HEK293 (cell line): ENCODE results near the gene DDIAS.

Source experiments
- CTCF ChIA-PET: fragments of 350-600 bp; formaldehyde crosslinking; extraction: SDS; loops from one replicate; lab custom pipeline; 2021; ENCODE audit warnings: antibody characterized with exemption; lab: Yijun Ruan, JAX
- POLR2A ChIA-PET: fragments of 300-600 bp; formaldehyde crosslinking; extraction: SDS; loops from one replicate; lab custom pipeline; 2020; ENCODE audit warnings: antibody characterized with exemption, inconsistent platforms; lab: Yijun Ruan, JAX
- H3K27ac ChIP-seq: fragments of 200-500 bp; sonication (Bioruptor generic); 2 replicates; pipeline ENCODE4 v1.5.1; 2014; ENCODE audit warnings: low read depth, low read length, control low read depth, inconsistent platforms; ENCODE audit errors: extremely low read depth
- H3K36me3 ChIP-seq, 2 experiments: fragments of 200-500 bp in 1 of 2; sonication (Bioruptor generic) in 1 of 2; 1 replicate in 1 of 2; 2 replicates in 1 of 2; pipeline ENCODE4 v1.5.1; 2014 to 2017; ENCODE audit warnings: inconsistent platforms in 2 of 2, low read length in 2 of 2; ENCODE audit not compliant: control insufficient read depth in 2 of 2, insufficient read depth in 1 of 2
- H3K4me1 ChIP-seq: fragments of 200-500 bp; sonication (Bioruptor generic); 2 replicates; pipeline ENCODE4 v1.5.1; 2014; ENCODE audit warnings: mild to moderate bottlenecking, low read length, inconsistent platforms; ENCODE audit not compliant: control insufficient read depth, insufficient read depth
- H3K4me3 ChIP-seq: 2 replicates; pipeline ENCODE4 v1.5.1; 2011; ENCODE audit warnings: low read depth, mild to moderate bottlenecking, control low read depth, low read length, moderate library complexity
- H3K9me3 ChIP-seq: fragments of 200-500 bp; sonication (Bioruptor generic); 2 replicates; pipeline ENCODE4 v1.5.1; 2014; ENCODE audit warnings: low read depth, low read length, inconsistent platforms; ENCODE audit not compliant: control insufficient read depth, insufficient read depth
- HOXA7 ChIP-seq: sonication (generic); formaldehyde crosslinking; IDR thresholded peaks from 2 replicates; pipeline ENCODE4 v1.8.1; 2022; ENCODE audit warnings: missing genetic modification reagents, borderline replicate concordance
- KLF1 ChIP-seq: fragments of 450-650 bp; formaldehyde crosslinking; IDR thresholded peaks from 2 replicates; pipeline ENCODE4 v1.5.1; 2016; ENCODE audit warnings: missing biosample characterization, missing genetic modification characterization
- KLF9 ChIP-seq: fragments of 450-650 bp; formaldehyde crosslinking; IDR thresholded peaks from 2 replicates; pipeline ENCODE4 v1.5.1; 2016; ENCODE audit warnings: missing biosample characterization, missing genetic modification characterization, low read depth
- MYNN ChIP-seq: fragments of 450-650 bp; formaldehyde crosslinking; IDR thresholded peaks from 2 replicates; pipeline ENCODE4 v1.5.1; 2016; ENCODE audit warnings: missing biosample characterization, missing genetic modification characterization, borderline replicate concordance
- YY1 ChIP-seq: fragments of 450-650 bp; formaldehyde crosslinking; IDR thresholded peaks from 2 replicates; pipeline ENCODE4 v1.5.1; 2018; ENCODE audit warnings: missing biosample characterization, missing genetic modification characterization
- ZNF121 ChIP-seq: fragments of 450-650 bp; formaldehyde crosslinking; IDR thresholded peaks from 2 replicates; pipeline ENCODE4 v1.5.1; 2016; ENCODE audit warnings: missing biosample characterization, missing genetic modification characterization
- ZNF239 ChIP-seq: fragments of 450-650 bp; formaldehyde crosslinking; IDR thresholded peaks from 2 replicates; pipeline ENCODE4 v1.5.1; 2016; ENCODE audit warnings: missing biosample characterization, missing genetic modification characterization
- ZNF274 ChIP-seq, 2 experiments: fragments of 200-500 bp in 1 of 2; fragments of 450-650 bp in 1 of 2; sonication (Bioruptor generic) in 1 of 2; formaldehyde crosslinking in 1 of 2; IDR thresholded peaks; 2 replicates each; pipeline versions ENCODE4 v1.5.1 to v1.6.1; 2014 to 2016; ENCODE audit warnings: borderline replicate concordance in 1 of 2, inconsistent platforms in 1 of 2, low read length in 1 of 2, missing biosample characterization in 1 of 2, missing genetic modification characterization in 1 of 2
- ZNF341 ChIP-seq: fragments of 450-650 bp; formaldehyde crosslinking; IDR thresholded peaks from 2 replicates; pipeline ENCODE4; 2016; ENCODE audit warnings: low read depth, missing biosample characterization, missing genetic modification characterization
- ZNF394 ChIP-seq: fragments of 450-650 bp; formaldehyde crosslinking; IDR thresholded peaks from 2 replicates; pipeline ENCODE4 v1.5.1; 2016; ENCODE audit warnings: missing biosample characterization, missing genetic modification characterization, mild to moderate bottlenecking, moderate library complexity, borderline replicate concordance
- ZNF510 ChIP-seq: fragments of 450-650 bp; formaldehyde crosslinking; IDR thresholded peaks from 2 replicates; pipeline ENCODE4 v1.5.1; 2018; ENCODE audit warnings: mild to moderate bottlenecking, missing genetic modification characterization, missing biosample characterization; ENCODE audit not compliant: insufficient replicate concordance
- ZNF549 ChIP-seq: fragments of 450-650 bp; IDR thresholded peaks from 2 replicates; pipeline ENCODE4 v1.5.1; 2018; ENCODE audit warnings: missing biosample characterization, missing genetic modification characterization, mild to moderate bottlenecking, inconsistent platforms, moderate library complexity
- ZNF561 ChIP-seq: fragments of 450-650 bp; IDR thresholded peaks from 2 replicates; pipeline ENCODE4 v1.5.1; 2018; ENCODE audit warnings: missing biosample characterization, missing genetic modification characterization, borderline replicate concordance
- ZNF571 ChIP-seq: fragments of 450-650 bp; formaldehyde crosslinking; IDR thresholded peaks from 2 replicates; pipeline ENCODE4 v1.5.0; 2017; ENCODE audit warnings: missing biosample characterization, missing genetic modification characterization
- ZNF76 ChIP-seq: fragments of 450-650 bp; formaldehyde crosslinking; IDR thresholded peaks from 2 replicates; pipeline ENCODE4; 2016; ENCODE audit warnings: low read depth, missing biosample characterization, missing genetic modification characterization, borderline replicate concordance
- ZNF792 ChIP-seq: fragments of 450-650 bp; formaldehyde crosslinking; IDR thresholded peaks from 2 replicates; pipeline ENCODE4 v1.5.1; 2016; ENCODE audit warnings: missing biosample characterization, missing genetic modification characterization
- TF ChIP-seq, protein P1 (sequence below): fragments of 450-650 bp; formaldehyde crosslinking; IDR thresholded peaks from 2 replicates; pipeline ENCODE4 v1.5.1; 2016; ENCODE audit warnings: missing biosample characterization, missing genetic modification characterization, borderline replicate concordance
- TF ChIP-seq, protein P2 (sequence below): fragments of 450-650 bp; formaldehyde crosslinking; IDR thresholded peaks from 2 replicates; pipeline ENCODE4 v1.5.1; 2016; ENCODE audit warnings: missing biosample characterization, missing genetic modification characterization

The DDIAS gene

DNA sequence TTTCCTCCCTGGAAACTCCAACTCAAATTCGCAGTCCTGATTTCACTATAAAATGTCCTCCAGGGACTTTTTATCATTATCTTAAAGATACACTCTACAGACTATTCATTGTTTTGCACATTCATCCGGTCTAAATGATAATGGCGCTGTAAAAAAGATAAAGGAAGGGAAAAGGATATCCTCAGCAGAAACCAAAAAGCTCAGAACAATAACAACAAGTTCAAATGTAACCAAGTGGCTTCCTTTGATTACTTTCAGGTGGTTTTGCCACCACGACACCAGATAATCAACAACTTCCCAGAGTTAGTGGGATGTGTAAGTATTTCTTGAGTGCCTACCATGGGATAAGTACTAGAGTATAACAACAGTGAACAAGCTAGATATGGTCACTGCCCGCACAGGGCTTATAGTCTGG is 27.6 kb upstream of the DDIAS start:
- TF ChIP-seq KLF9 (tag by site-specific recombination) (no peak), HOXA7 (CRISPR knock-in tag) (no peak), ZNF394 (tag by site-specific recombination) (no peak), ZNF121 (tag by site-specific recombination) (no peak), YY1 (tag by site-specific recombination) (no peak), ZNF549 (tag by site-specific recombination) (no peak), ZNF274 (IDR thresholded peaks at IDR 0.05; ENCODE audit: low read length) (no peak), ZNF274 (tag by site-specific recombination; IDR thresholded peaks at IDR 0.05; ENCODE audit: borderline replicate concordance) (no peak), MYNN (tag by site-specific recombination) (no peak), ZNF76 (tag by site-specific recombination) (no peak), ZNF239 (no peak), ZNF792 (no peak), ZNF561 (tag by site-specific recombination) (no peak), KLF1 (no peak), ZNF510 (no peak), ZNF341 (tag by site-specific recombination) (no peak)
- TF ChIP-seq, protein P1, sequence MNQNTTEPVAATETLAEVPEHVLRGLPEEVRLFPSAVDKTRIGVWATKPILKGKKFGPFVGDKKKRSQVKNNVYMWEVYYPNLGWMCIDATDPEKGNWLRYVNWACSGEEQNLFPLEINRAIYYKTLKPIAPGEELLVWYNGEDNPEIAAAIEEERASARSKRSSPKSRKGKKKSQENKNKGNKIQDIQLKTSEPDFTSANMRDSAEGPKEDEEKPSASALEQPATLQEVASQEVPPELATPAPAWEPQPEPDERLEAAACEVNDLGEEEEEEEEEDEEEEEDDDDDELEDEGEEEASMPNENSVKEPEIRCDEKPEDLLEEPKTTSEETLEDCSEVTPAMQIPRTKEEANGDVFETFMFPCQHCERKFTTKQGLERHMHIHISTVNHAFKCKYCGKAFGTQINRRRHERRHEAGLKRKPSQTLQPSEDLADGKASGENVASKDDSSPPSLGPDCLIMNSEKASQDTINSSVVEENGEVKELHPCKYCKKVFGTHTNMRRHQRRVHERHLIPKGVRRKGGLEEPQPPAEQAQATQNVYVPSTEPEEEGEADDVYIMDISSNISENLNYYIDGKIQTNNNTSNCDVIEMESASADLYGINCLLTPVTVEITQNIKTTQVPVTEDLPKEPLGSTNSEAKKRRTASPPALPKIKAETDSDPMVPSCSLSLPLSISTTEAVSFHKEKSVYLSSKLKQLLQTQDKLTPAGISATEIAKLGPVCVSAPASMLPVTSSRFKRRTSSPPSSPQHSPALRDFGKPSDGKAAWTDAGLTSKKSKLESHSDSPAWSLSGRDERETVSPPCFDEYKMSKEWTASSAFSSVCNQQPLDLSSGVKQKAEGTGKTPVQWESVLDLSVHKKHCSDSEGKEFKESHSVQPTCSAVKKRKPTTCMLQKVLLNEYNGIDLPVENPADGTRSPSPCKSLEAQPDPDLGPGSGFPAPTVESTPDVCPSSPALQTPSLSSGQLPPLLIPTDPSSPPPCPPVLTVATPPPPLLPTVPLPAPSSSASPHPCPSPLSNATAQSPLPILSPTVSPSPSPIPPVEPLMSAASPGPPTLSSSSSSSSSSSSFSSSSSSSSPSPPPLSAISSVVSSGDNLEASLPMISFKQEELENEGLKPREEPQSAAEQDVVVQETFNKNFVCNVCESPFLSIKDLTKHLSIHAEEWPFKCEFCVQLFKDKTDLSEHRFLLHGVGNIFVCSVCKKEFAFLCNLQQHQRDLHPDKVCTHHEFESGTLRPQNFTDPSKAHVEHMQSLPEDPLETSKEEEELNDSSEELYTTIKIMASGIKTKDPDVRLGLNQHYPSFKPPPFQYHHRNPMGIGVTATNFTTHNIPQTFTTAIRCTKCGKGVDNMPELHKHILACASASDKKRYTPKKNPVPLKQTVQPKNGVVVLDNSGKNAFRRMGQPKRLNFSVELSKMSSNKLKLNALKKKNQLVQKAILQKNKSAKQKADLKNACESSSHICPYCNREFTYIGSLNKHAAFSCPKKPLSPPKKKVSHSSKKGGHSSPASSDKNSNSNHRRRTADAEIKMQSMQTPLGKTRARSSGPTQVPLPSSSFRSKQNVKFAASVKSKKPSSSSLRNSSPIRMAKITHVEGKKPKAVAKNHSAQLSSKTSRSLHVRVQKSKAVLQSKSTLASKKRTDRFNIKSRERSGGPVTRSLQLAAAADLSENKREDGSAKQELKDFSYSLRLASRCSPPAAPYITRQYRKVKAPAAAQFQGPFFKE, result no peak
- TF ChIP-seq, protein P2, sequence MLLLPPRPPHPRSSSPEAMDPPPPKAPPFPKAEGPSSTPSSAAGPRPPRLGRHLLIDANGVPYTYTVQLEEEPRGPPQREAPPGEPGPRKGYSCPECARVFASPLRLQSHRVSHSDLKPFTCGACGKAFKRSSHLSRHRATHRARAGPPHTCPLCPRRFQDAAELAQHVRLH (tag by site-specific recombination), result no peak
- POLR2A ChIA-PET, result no interaction called here
- no peak overlapping the region for H3K27ac ChIP-seq
- no peaks in the 10 kb centered on the region for H3K4me1 ChIP-seq
- CTCF ChIA-PET, result interaction anchor here (0.9 kb wide), 1 partner anchor 155 kb away, joined by 3 read pairs; no protein-coding TSS in a partner anchor
- H3K9me3 ChIP-seq, result no peaks in the 10 kb centered on the region
- no peak overlapping the region for H3K4me3 ChIP-seq
- no peaks in the 10 kb centered on the region for H3K36me3 ChIP-seq

DNA sequence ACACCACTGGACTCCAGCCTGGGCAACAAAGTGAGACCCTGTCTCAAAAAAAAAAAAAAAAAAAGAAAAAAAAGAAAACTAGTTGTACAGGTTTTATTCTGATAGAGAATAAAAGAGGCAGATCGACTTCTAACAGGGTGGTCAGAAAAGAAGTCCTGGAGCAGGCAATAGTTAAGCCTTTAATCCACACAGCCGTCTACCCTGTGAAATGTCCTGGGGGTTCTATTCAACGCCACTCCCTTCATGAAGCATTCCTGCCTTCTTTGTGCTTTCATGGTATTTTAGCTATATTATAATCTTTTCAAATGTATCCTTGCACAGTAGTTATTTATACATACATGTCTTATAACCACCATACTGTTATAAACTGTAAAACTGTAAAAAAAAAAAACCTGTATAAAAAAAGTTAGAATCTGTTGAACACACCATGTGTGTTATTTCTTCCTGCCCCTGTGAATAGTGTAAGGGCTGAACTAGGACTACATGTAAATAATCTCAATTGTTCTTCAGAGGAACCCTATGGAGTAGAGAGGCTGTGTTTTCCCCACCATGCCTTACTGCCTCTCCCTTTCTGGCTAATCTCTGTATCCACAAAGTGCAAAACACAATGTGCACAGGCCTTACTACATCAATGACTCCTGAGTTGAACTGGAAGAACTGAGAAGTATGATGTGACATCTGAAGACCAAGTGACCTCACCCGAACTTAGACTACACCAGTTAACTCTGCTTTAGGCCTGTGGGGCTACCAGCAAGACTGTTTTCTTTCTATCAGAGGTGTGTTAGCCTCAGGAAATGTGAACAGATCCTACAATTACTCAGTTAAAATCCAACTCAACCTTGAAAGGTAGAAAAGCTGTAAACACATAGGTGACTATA is 26.7 kb upstream of the DDIAS start:
- POLR2A ChIA-PET, result no interaction called here
- CTCF ChIA-PET, result interaction anchor here (0.7 to 0.9 kb wide), 2 partner anchors 100 to 156 kb away, joined by 3 read pairs; no protein-coding TSS in a partner anchor
- Histone ChIP-seq H3K36me3 (no peaks in the 10 kb centered on the region), H3K4me3 (no peak overlapping the region), H3K27ac (no peak overlapping the region), H3K4me1 (no peaks in the 10 kb centered on the region), H3K9me3 (no peaks in the 10 kb centered on the region)
- no peak for TF ChIP-seq ZNF571
